Upper lobe of left lung (tissue), 6 donors: ENCODE data around the gene GPR68. TPM values are rescaled to one million over a fixed set of nuclear protein-coding genes. Genes with fewer than 3 reads are reported as not detected.
"Not testable (repeated sequence)": the region's sequence is repeated elsewhere in the genome, so short reads cannot be mapped to it uniquely, and the experiment has no call there.

ENCODE experiments used
- ATAC-seq, 2 donors: fragments of 200-7000 bp; cut with Tn5 transposase; one replicate each; pipeline ENCODE4 v1.9.1; 2022; ENCODE audit warnings: mild to moderate bottlenecking in 2 of 2, moderate library complexity in 2 of 2; ENCODE audit not compliant: low FRiP score in 2 of 2
- DNase-seq, 2 donors: peaks; one replicate each; pipeline ENCODE4 v3.0.0-alpha.2; 2019 to 2020
- H3K27ac ChIP-seq, 4 donors: fragments of 200-600 bp; sonication (generic); one replicate each; pipeline ENCODE4 v1.5.1; 2016 to 2019
- H3K27me3 ChIP-seq, 4 donors: fragments of 200-600 bp; sonication (generic); one replicate each; pipeline ENCODE4 v1.5.1; 2017 to 2019
- H3K36me3 ChIP-seq, 4 donors: fragments of 200-600 bp; sonication (generic); one replicate each; pipeline ENCODE4 v1.5.1; 2016 to 2019
- H3K4me1 ChIP-seq, 4 donors: fragments of 200-600 bp; sonication (generic); one replicate each; pipeline ENCODE4 v1.5.1; 2018 to 2019
- H3K4me3 ChIP-seq, 4 donors: fragments of 200-600 bp; sonication (generic); one replicate each; pipeline ENCODE4 v1.5.1; 2017 to 2019; ENCODE audit warnings: mild to moderate bottlenecking in 2 of 4, moderate library complexity in 1 of 4
- H3K9me3 ChIP-seq, 4 donors: fragments of 200-600 bp; sonication (generic); one replicate each; pipeline ENCODE4 v1.5.1; 2018 to 2019
- CTCF ChIP-seq, 6 experiments: fragments of 450-650 bp in 4 of 6; fragments of 200-600 bp in 2 of 6; sonication (generic) in 2 of 6; IDR thresholded peaks; one replicate each; pipeline ENCODE4 v1.5.1; 2016 to 2019; ENCODE audit warnings: antibody characterized with exemption in 6 of 6
- EP300 ChIP-seq, 4 donors: sonication (generic); formaldehyde crosslinking; IDR thresholded peaks; one replicate each; pipeline ENCODE4 v1.5.1; 2017; ENCODE audit warnings: antibody characterized with exemption in 4 of 4, control low read depth in 2 of 4
- POLR2A ChIP-seq, 4 donors: fragments of 450-650 bp; IDR thresholded peaks; one replicate each; pipeline ENCODE4 v1.5.1; 2016 to 2017; ENCODE audit warnings: antibody characterized with exemption in 4 of 4, mild to moderate bottlenecking in 2 of 4
- POLR2AphosphoS5 ChIP-seq, 2 donors: sonication (generic); formaldehyde crosslinking; IDR thresholded peaks; one replicate each; pipeline ENCODE4 v1.5.1; 2017; ENCODE audit warnings: antibody characterized with exemption in 2 of 2
- WGBS, 2 donors: methylation state at CpG; one replicate each; pipeline ENCODE4 v1.1.5; 2017 to 2018; 5-methylcytosine and 5-hydroxymethylcytosine counted together
- total RNA-seq, 6 donors: library from RNA; depleted of rRNA in 4 of 6; stranded (reverse); fragments of >200 nt in 4 of 6; gene quantifications; one replicate each; pipeline versions ENCODE4 v1.1.0 to v1.2.1, GENCODE V29; 2016 to 2021
- donor health status: DM: no; HTN: no; CAD: no; lungs with moderate emphysema.
- donor health status: DM: no; HTN: yes; CAD: no; lungs with severe emphysema.

Gene GPR68
- total RNA-seq, 6 donors from 2014 or later: 1.2 to 8.4 (median 3.3) TPM

- WGBS, 2 donors: 64 to 67% methylated on average over 14 to 15 of the region's 15 CpGs
- H3K27ac ChIP-seq: peak overlapping the region; percentile 43 to 88 (median 78)
These were observed 42.1 kb downstream of the GPR68 start for GRCh38 chr14:91202234-91202974.

GRCh38 chr14:91200802-91201201, 43.7 kb downstream of the GPR68 start:
- Histone ChIP-seq H3K27ac (peak overlapping the region in 2 of 4 donors; percentile 82 to 88), H3K4me1 (peaks cover 15 to 19% (median 15%) of the 10 kb centered on the region in 4 donors), H3K36me3 (peaks cover 21 to 78% (median 59%) of the 10 kb centered on the region in 4 donors)
- DNase-seq, H3K4me3 ChIP-seq, H3K9me3 ChIP-seq, ATAC-seq, H3K27me3 ChIP-seq: not testable (repeated sequence)
- WGBS, 2 donors: 93 to 96% methylated on average over 6 of the region's 6 CpGs

More at GRCh38 chr14:91202234-91202974, 42.1 kb downstream of the GPR68 start:
- DNase-seq: peak; percentile 57 to 59
- H3K36me3 ChIP-seq: peaks cover 12 to 76% (median 54%) of the 10 kb centered on the region in 4 donors
- no peaks in the 10 kb centered on the region for H3K27me3 ChIP-seq
- no peak overlapping the region for H3K4me3 ChIP-seq
- TF ChIP-seq CTCF (IDR thresholded peaks at IDR 0.05): no peak
- peak; percentile 87 to 92 for TF ChIP-seq POLR2AphosphoS5 (IDR thresholded peaks at IDR 0.05)
- TF ChIP-seq POLR2A (IDR thresholded peaks at IDR 0.05): no peak
- peak; percentile 17 to 77 (median 50) for TF ChIP-seq EP300 (IDR thresholded peaks at IDR 0.05)
- H3K4me1 ChIP-seq: peaks cover 15 to 27% (median 18%) of the 10 kb centered on the region in 4 donors
- peak; percentile 80 to 81 for ATAC-seq
- no peaks in the 10 kb centered on the region for H3K9me3 ChIP-seq

- TF ChIP-seq EP300 (IDR thresholded peaks at IDR 0.05) (no peak), POLR2A (IDR thresholded peaks at IDR 0.05) (no peak), CTCF (IDR thresholded peaks at IDR 0.05) (no peak), POLR2AphosphoS5 (IDR thresholded peaks at IDR 0.05) (no peak)
These were observed 46.9 kb downstream of the GPR68 start for GRCh38 chr14:91197631-91198030.

GRCh38 chr14:91195881-91196280, 48.6 kb downstream of the GPR68 start:
- no peak for ATAC-seq
- WGBS, 2 donors: 93 to 94% methylated on average over 10 of the region's 10 CpGs
- no peaks in the 10 kb centered on the region for H3K9me3 ChIP-seq
- TF ChIP-seq EP300 (IDR thresholded peaks at IDR 0.05) (no peak), POLR2AphosphoS5 (IDR thresholded peaks at IDR 0.05) (no peak), POLR2A (IDR thresholded peaks at IDR 0.05) (no peak), CTCF (IDR thresholded peaks at IDR 0.05) (no peak)
- no peaks in the 10 kb centered on the region for H3K27me3 ChIP-seq
- no peaks in the 10 kb centered on the region for H3K4me1 ChIP-seq
- no peak overlapping the region for H3K4me3 ChIP-seq
- no peak overlapping the region for H3K27ac ChIP-seq
- H3K36me3 ChIP-seq: peaks cover 22 to 73% (median 46%) of the 10 kb centered on the region in 4 donors
- no peak for DNase-seq

More at GRCh38 chr14:91197631-91198030, 46.9 kb downstream of the GPR68 start:
- Histone ChIP-seq H3K9me3 (no peaks in the 10 kb centered on the region), H3K27ac (no peak overlapping the region), H3K4me3 (no peak overlapping the region), H3K36me3 (peaks cover 21 to 66% (median 44%) of the 10 kb centered on the region in 4 donors), H3K4me1 (peaks cover 11 to 15% (median 12%) of the 10 kb centered on the region in 4 donors), H3K27me3 (no peaks in the 10 kb centered on the region)
- DNase-seq (no peak), ATAC-seq (no peak)

- no peak overlapping the region for H3K27ac ChIP-seq
- DNase-seq (no peak), ATAC-seq (no peak)
- 85 to 86% methylated on average over 12 of the region's 12 CpGs for WGBS, 2 donors
- no peaks in the 10 kb centered on the region for H3K27me3 ChIP-seq
- TF ChIP-seq EP300 (IDR thresholded peaks at IDR 0.05) (no peak), POLR2A (IDR thresholded peaks at IDR 0.05) (no peak)
- peaks cover 23 to 74% (median 54%) of the 10 kb centered on the region in 4 donors for H3K36me3 ChIP-seq
- no peaks in the 10 kb centered on the region for H3K4me1 ChIP-seq
- H3K4me3 ChIP-seq: no peak overlapping the region
- no peaks in the 10 kb centered on the region for H3K9me3 ChIP-seq
These were observed 51.4 kb downstream of the GPR68 start for GRCh38 chr14:91193069-91193468.
